HepG2 (cell line): ENCODE data around the gene PLA2G2A. TPM values are rescaled to one million over a fixed set of nuclear protein-coding genes. Genes with fewer than 3 reads are reported as not detected.

Experiments
- AGO2 ChIP-seq: fragments of 200-400 bp; formaldehyde crosslinking; optimal IDR thresholded peaks from 2 replicates; pipeline ENCODE3; 2017; ENCODE audit warnings: mild to moderate bottlenecking, low read depth, low read length, moderate library complexity
- BCL6 ChIP-seq: IDR thresholded peaks from 2 replicates; pipeline ENCODE4 v1.6.1; 2016; ENCODE audit warnings: missing genetic modification reagents, missing compliant biosample characterization
- E2F5 ChIP-seq: sonication (generic); formaldehyde crosslinking; conservative IDR thresholded peaks from 2 replicates; pipeline ENCODE4 v1.4.0; 2020; ENCODE audit warnings: missing genetic modification reagents
- KLF9 ChIP-seq: IDR thresholded peaks from 2 replicates; pipeline ENCODE4 v1.6.1; 2016; ENCODE audit warnings: low read depth
- MAX ChIP-seq: IDR thresholded peaks from 2 replicates; pipeline ENCODE4 v1.6.1; 2012; ENCODE audit warnings: inconsistent platforms
- MYPOP ChIP-seq: sonication (generic); formaldehyde crosslinking; IDR thresholded peaks from 2 replicates; pipeline ENCODE4 v1.8.1; 2023; ENCODE audit warnings: mild to moderate bottlenecking, moderate library complexity, missing genetic modification reagents
- PHF20 ChIP-seq: sonication (generic); formaldehyde crosslinking; IDR thresholded peaks from 2 replicates; pipeline ENCODE4 v1.5.0; 2020; ENCODE audit warnings: mild to moderate bottlenecking, missing genetic modification reagents
- RBFOX2 ChIP-seq: fragments of 200-400 bp; formaldehyde crosslinking; IDR thresholded peaks from 2 replicates; pipeline ENCODE4 v1.6.1; 2017; ENCODE audit warnings: low read depth, mild to moderate bottlenecking, low read length
- RXRA ChIP-seq: sonication (generic); formaldehyde crosslinking; IDR thresholded peaks from 2 replicates; pipeline ENCODE4 v1.5.1; 2020; ENCODE audit warnings: missing genetic modification reagents
- SP5 ChIP-seq: IDR thresholded peaks from 2 replicates; pipeline ENCODE4 v1.6.1; 2016; ENCODE audit warnings: low read depth, borderline replicate concordance
- STAG1 ChIP-seq: sonication (generic); formaldehyde crosslinking; IDR thresholded peaks from 2 replicates; pipeline ENCODE4 v1.4.0; 2020; ENCODE audit warnings: missing genetic modification reagents
- TP53 ChIP-seq: sonication (generic); formaldehyde crosslinking; conservative IDR thresholded peaks from 2 replicates; pipeline ENCODE4 v1.4.0; 2020; ENCODE audit warnings: missing genetic modification reagents
- ZFP36 ChIP-seq: fragments of 150-350 bp; IDR thresholded peaks from 2 replicates; pipeline ENCODE4 v1.6.1; 2018; ENCODE audit warnings: borderline replicate concordance, low read length, low read depth; ENCODE audit not compliant: partially characterized antibody
- ZNF501 ChIP-seq: sonication (generic); formaldehyde crosslinking; IDR thresholded peaks from 2 replicates; pipeline ENCODE4 v1.5.1; 2020; ENCODE audit warnings: mild to moderate bottlenecking, moderate library complexity, missing genetic modification reagents
- ZNF644 ChIP-seq: IDR thresholded peaks from 2 replicates; pipeline ENCODE4 v1.6.1; 2016; ENCODE audit warnings: low read depth
- ZNF646 ChIP-seq: sonication (generic); formaldehyde crosslinking; IDR thresholded peaks from 2 replicates; pipeline ENCODE4 v1.9.0; 2021; ENCODE audit warnings: mild to moderate bottlenecking, missing genetic modification reagents
- polyA plus RNA-seq, 8 experiments: library from polyadenylated mRNA; depleted of rRNA in 3 of 8; stranded (reverse) in 7 of 8; unstranded in 1 of 8; fragments of >200 nt; fragmentation: Illumina TruSeq in 4 of 8; extraction: Trizol in 4 of 8; gene quantifications; 2 replicates each; pipeline versions ENCODE4 v1.2.1 to v1.2.3, GENCODE V29; 2011 to 2016; ENCODE audit warnings: low read depth in 4 of 8, missing spikeins in 1 of 8, mixed read lengths in 1 of 8; ENCODE audit not compliant: insufficient read depth in 1 of 8
- total RNA-seq, 5 experiments: library from RNA; depleted of rRNA; stranded (reverse); fragments of >200 nt; fragmentation: Illumina TruSeq; extraction: Trizol; gene quantifications; 2 replicates each; pipeline ENCODE4 v1.2.3, GENCODE V29; 2016; ENCODE audit warnings: low read depth in 1 of 5

The PLA2G2A gene
- total and polyA plus RNA-seq, 2 of the 13 experiments (the other 11 are each of a cell fraction or from before 2014, with no cell fraction given): 0.35 to 30.3 TPM

GRCh38 chr1:19981170-19981506 is 1.7 kb upstream of the PLA2G2A start (continued):
- TF ChIP-seq E2F5 (CRISPR knock-in tag): no peak
- no peak for TF ChIP-seq ZFP36
- TF ChIP-seq SP5 (CRISPR knock-in tag): no peak
- no peak for TF ChIP-seq PHF20 (CRISPR knock-in tag)
- TF ChIP-seq TP53 (CRISPR knock-in tag): no peak
- TF ChIP-seq ZNF644 (CRISPR knock-in tag): no peak
- no peak for TF ChIP-seq KLF9 (CRISPR knock-in tag)
- TF ChIP-seq AGO2: no peak
- no peak for TF ChIP-seq MYPOP (CRISPR knock-in tag)
- no peak for TF ChIP-seq STAG1 (CRISPR knock-in tag)
- TF ChIP-seq RBFOX2: peak; percentile 74
- no peak for TF ChIP-seq MAX
- TF ChIP-seq BCL6 (CRISPR knock-in tag): no peak
- no peak for TF ChIP-seq RXRA (CRISPR knock-in tag)
- TF ChIP-seq ZNF501 (CRISPR knock-in tag): no peak
- TF ChIP-seq ZNF646 (CRISPR knock-in tag): no peak
